HG02610 (cell line): ENCODE measurements around the gene TANC2.

Source experiments
- ATAC-seq: cut with Tn5 transposase; IDR thresholded peaks from one replicate; pipeline ENCODE4 v1.9.1; 2021; ENCODE audit warnings: mild to moderate bottlenecking, moderate library complexity; ENCODE audit not compliant: unreplicated experiment

The TANC2 gene

GRCh38 chr17:62965686-62966425 lies at the start of gene TANC2:
TSS of gene TANC2 (plus strand) at chr17:62966235. CDS start at chr17:63009560, 43,325 bp downstream.
- peak; percentile 55 for ATAC-seq

DNA sequence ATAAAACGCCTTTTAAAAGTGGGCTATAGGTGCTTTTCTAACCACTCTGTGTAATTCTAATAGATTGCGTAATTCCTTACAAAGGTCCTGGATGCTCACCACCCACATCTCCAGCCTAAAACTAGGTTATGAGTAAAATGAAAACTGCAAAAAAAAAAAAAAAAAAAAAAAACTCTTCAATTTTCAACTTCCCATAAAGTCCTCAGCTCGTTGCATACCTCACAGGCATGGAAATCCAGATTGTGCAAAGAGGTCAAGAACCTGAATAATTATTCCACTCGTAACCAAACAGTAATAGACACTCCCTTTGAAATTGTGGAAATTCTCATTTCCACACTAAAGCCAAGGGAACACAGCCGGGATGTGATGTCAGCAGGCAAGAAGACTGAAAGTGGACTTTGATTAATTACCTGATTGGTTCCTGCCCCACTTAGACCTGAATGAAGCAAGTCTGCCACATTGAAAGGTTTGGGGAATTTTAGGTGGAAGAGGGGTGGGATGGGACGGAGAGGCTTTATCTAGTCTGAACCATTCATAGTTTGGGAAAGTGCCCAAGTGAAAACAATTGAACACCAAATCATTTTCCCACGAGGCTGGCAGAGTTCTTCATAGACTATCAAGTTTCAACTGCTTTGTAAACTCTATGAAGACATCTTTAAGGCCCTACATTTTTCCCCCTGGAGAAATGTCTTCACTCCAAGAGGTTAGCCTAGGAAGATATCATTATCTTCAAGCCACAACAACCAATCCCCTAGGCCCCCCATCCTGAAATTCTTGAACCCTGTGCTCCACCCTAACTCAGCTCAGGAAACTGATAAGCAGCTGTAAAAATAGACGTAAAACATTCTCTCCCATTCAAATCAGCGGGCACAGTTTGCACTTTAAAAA lies 49.1 kb upstream of the TANC2 start:
- no peak for ATAC-seq

DNA sequence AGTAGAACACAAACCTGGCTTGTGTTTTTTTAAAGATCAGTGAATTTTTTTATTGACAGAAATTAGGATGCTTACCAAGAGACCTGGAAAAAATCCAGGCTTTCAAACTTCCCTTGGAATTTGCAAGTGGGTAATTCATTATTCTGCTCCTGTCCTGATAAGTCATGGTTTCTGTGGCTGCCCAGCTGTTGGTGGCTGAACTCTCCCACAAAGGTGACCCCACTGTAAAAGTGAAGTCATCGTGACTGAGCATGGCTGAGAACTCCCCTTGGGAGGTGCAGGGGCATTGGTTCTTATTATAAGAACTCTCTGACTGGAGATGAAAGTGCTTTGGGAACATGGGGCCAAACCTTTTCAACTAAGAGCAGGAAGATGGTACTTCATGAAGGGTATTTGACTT lies 46.6 kb upstream of the TANC2 start:
- ATAC-seq, result no peak

GRCh38 chr17:62920300-62920699 lies 45.7 kb upstream of the TANC2 start:
- ATAC-seq, result no peak

GRCh38 chr17:62921817-62922216 lies 44.2 kb upstream of the TANC2 start:
- no peak for ATAC-seq

DNA sequence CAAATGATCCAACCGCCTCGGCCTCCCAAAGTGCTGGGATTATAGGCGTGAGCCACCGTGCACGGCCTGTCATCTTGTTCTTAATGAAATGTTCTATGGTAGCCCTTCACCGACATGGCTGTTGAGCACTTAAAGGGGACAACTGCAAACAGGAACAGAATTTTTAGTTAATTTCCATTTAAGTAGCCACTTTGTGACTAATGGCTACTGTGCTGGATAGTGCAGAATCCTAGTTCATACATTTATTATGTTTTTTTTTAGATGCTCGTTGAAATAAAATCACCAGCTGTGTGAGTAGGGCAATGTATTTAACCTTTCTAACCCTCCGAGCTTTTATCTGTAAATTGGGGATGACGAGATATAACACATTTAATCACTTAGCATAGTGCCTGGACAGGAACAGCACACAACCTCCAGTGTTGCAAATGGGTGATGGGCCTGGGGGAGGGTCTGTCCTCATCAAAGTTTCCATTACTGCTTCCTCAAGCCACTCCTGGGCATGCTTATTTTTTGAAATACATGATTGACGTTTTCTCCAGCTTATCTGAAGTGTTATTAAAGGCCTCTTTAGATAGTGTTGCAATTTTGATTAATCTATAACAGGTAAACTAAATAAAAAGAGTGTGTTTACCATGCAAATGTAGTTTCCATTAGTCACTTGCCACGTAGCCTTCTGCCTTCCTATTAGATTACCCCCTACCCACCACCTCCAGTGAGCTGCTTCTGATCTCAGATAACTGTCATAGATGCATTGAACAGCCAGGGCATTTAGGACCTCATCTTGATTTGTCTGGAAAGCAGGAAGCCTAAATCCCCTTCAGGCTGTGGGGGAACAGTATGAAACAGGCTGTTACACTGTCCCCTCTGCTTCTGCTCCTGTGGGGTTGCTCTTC lies 42.5 kb upstream of the TANC2 start:
- ATAC-seq, result no peak

DNA sequence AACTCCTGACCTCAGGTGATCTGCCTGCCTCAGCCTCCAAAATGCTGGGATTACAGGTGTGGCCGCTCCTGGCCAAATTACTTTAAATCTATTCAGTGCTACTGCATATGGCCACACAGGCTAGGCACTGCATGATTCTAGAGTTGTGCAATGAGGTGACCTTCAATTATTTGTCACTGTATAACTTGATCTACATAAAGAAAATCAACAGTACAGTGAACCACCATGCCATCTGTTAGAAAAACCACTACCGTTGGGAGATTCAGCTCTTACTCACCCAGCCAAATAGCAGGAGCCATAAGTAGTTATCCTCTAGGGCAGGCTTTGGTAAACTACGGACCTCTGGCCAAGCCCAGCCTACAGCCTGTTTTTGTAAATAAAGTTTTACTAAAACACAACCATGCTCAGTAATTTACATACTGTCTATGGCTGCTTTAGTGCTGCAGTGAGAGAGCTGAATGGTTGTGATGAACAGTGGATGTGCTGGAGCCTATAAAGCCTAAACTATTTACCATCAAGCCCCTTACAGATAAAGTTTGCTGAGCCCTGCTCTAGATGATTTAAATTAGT lies 40.7 kb upstream of the TANC2 start:
- no peak for ATAC-seq

GRCh38 chr17:62927083-62927482 lies 39.0 kb upstream of the TANC2 start:
- no peak for ATAC-seq

DNA sequence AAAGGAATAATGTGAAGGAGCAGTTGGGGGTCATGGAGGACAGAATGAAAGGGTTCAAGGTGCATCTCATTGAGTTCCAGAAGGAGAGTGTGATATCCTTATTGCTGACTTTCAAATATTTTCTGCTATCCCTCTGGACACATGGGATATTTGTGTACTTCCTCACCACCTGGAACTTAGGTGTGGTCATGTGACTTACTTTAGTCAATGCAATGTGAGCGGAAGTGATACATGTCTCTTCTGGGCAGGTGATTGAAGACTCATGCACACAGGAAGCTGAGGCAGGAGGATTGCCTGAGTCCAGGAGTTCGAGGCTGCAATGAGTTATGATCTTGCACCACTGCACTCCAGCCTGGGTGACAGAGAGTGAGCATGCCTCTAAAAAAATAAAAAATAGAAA lies 36.7 kb upstream of the TANC2 start:
- ATAC-seq, result no peak

DNA sequence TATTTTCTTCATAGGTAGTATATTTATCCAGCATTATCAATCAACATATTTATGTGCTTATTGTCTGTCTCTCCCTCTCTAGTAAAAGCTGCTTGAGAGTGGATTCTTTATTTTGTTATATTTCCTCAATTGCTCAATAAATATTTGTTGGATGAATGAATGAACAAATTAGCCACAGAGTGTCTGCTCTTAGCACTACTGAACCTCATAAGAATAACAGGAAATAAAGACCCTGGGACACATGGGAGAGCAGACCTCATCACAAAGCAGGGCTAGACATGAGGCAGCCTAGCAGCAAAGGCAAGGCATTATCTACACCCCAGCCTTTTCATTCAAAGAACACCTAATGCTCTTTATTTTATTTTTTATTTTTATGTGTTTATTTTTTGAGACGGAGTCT lies 34.9 kb upstream of the TANC2 start:
- ATAC-seq, result no peak

GRCh38 chr17:62933501-62934385 lies 32.3 kb upstream of the TANC2 start:
- no peak for ATAC-seq

DNA sequence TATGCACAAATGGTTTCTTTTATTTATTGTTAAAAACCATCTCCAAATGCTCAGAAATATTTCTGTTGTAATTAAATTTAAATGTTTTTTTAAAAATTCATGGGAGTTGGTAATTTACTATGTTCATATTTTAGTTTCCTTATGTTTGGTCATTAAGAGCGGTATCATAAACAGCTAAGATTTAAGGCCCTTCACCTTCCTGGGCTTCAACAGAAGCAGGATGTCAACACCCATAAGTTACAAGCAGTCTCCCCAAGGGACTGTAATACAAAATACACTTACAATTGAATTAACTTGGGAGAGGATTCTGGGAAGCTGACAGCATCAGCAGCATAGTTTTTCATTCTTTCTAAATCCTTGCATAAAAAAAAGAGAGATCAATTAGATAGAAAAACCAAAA lies 30.9 kb upstream of the TANC2 start:
- ATAC-seq, result no peak

- no peak for ATAC-seq
Measured at GRCh38 chr17:62935523-62935922, 30.5 kb upstream of the TANC2 start.

DNA sequence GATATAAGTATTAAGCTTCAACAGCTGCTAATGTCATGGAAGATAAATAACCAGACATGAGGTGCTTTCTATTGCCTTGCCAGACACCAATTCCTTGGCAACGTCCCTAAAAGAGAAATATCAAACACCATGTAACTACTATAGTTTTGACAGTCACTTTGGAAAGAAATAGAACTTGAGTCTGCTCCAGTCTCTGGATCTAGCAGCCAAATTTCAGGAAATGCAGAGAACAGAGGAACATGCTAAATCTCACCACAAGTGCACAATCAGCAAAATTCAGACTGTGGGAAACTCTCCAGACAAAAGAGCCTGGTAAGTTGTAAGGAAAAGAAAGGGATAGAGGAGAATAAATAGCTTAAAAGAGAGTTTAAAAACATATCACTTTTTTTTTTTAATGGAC lies 28.4 kb upstream of the TANC2 start:
- ATAC-seq, result no peak

GRCh38 chr17:62941358-62941991 lies 24.6 kb upstream of the TANC2 start:
- no peak for ATAC-seq

- no peak for ATAC-seq
Measured at GRCh38 chr17:62948370-62948769, 17.7 kb upstream of the TANC2 start.

DNA sequence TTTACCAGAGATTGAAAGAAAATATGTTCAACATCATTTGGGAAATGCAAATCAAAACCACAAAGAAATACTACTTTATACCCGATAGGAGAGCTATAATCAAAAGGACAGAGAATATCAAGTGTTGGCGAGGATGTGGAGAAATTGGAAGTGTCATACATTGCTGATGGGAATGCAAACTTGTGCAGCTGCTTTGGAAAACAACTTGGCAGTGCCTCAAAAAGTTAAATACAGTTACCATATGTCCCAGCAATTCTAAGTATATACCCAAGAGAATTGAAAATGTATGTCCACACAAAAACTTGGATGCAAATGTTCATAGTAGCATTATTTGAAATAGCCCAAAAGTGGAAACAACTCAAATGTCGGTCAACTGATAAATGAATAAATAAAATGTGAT lies 17.0 kb upstream of the TANC2 start:
- ATAC-seq, result no peak

GRCh38 chr17:62950067-62950466 lies 16.0 kb upstream of the TANC2 start:
- no peak for ATAC-seq

DNA sequence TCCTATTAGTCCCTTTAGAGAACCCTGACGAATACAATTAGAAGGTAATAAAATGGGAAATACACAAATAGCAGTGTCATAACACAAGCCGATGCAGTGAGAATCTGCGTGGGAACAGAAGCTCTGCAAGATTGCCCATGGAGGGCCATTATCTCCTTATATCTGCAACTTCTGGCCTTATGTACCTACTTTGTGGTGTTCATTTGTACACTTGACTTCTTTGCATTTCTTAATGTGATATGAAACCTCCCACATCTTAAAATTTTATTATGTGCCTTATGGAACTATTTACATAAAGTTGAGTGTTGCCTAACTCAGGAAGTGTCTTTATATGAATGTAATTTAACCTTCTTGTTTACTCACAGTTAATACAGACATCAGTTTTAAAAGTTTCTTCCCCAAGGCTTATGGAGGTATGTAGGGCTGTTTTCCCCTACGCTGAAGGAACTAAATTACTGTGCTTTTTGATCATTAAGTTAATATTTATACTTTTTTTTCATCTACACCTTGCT lies 10.1 kb upstream of the TANC2 start:
- ATAC-seq, result no peak
